Skeletal muscle cell (primary cell): ENCODE data around the gene LINGO3.

ENCODE experiments used
- DNase-seq: peaks from one replicate; pipeline ENCODE4 v3.0.0-alpha.2; 2010; ENCODE audit warnings: low read depth
- H3K4me3 ChIP-seq: 2 replicates; pipeline ENCODE4 v1.5.1; 2011; ENCODE audit warnings: low read depth, mild to moderate bottlenecking, control low read depth, low read length, moderate library complexity

Gene LINGO3

GRCh38 chr19:2271234-2272103 lies 36.5 kb downstream of the LINGO3 start:
- H3K4me3 ChIP-seq, result peak overlapping the region; percentile 84
- DNase-seq, result no peak

- peak overlapping the region; percentile 84 for H3K4me3 ChIP-seq
- DNase-seq, result peak; percentile 66
Observed at GRCh38 chr19:2270423-2271233, 37.3 kb downstream of the LINGO3 start.

- DNase-seq, result no peak
- H3K4me3 ChIP-seq, result peak overlapping the region; percentile 84
Observed at GRCh38 chr19:2270157-2270422, 37.9 kb downstream of the LINGO3 start.

DNA sequence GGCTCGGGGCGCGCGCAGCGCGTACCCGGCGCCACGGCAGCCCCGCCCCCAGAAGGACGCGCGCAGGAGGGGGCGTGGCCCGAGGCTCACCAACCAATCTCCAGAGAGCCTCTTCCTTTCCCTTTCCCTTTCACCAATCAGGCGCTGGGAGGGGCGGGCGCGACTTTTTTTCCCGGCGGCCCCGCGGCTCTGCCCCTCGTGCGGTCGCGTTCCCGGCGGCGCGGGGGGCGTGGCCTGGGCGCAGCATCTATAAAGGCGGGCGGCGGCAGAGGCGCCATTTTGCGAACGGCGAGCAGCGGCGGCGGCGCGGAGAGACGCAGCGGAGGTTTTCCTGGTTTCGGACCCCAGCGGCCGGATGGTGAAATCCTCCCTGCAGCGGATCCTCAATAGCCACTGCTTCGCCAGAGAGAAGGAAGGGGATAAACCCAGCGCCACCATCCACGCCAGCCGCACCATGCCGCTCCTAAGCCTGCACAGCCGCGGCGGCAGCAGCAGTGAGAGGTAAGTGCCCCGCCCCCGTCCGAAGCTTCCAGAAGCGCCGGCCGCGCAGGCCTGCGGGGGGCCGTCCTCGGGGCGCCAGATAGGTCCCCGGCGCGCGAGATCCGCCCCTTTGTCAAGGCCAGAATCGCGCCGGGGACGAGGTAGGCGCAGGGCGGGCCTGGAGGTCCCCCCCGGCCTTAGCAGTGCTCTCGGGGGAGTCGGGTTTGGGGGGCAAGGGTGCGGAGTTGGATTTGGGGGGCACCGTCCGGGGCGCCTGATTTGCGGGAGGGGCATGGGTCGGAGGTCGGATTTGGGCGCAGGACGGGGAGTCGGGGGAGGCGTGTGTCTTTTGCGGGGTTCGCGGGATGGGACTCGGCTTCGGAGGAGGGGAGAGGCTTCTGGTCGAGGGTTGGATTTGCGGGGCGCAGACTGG lies 38.5 kb downstream of the LINGO3 start:
- H3K4me3 ChIP-seq, result peak overlapping the region; percentile 84
- peak; percentile 82 for DNase-seq

GRCh38 chr19:2268861-2269243 lies 39.1 kb downstream of the LINGO3 start:
- no peak for DNase-seq
- H3K4me3 ChIP-seq, result peak overlapping the region; percentile 84

DNA sequence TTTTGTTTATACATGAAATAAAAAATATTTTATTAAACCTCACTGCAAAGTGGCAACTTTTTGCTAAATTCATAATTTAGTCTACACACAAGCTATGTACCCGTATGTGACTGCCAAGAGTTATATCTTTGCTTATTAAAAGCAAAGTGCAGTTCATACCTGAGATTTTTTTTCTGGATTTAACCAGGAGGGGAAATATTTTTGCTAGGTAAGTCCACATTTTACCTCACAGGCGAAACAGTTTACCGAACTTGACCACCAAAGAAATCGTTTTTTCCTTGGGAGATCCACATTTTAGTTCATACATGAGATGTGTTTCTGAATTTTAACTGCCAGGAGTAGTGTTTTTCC lies 39.5 kb downstream of the LINGO3 start:
- H3K4me3 ChIP-seq, result peak overlapping the region; percentile 84
- no peak for DNase-seq

DNA sequence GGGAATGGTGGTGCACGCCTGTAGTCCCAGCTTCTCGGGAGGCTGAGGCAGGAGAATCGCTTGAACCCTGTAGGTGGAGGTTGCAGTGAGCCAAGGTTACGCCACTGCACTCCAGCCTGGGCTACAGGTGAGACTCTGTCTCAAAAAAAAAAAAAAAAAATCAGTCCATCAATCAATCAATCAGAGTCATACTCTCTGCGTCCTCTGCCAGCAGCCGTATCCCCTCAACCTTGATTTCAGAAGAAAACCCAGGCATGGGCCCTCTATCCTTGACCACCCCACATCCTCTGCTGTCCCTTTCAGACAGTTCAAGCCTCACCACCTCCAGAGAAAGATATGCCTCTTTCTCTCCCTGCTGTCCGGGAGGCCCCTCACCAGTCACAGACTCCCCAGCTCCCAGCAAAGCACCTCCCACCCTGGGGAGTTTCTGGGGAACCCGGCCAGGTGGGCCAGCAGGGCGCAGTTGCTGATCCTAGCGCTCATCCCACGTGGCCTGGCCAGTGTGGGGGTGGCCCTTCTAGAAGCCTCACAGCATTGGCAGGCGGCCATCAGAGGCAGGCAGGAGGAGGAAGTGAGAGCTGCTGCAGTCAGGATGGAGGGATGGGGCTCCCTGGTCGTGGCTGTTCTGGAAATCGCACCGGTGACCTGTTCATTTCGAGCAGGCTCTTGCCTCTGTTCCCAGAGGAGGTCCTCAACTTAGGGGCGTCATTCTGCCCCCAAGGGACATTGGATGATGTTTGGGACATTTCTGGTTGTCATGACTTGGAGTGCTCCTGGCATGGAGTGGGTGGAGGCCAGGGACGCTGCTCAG lies 41.6 kb downstream of the LINGO3 start:
- no peak overlapping the region for H3K4me3 ChIP-seq
- DNase-seq, result no peak

GRCh38 chr19:2261438-2262172 lies 46.3 kb downstream of the LINGO3 start:
- DNase-seq, result no peak
- H3K4me3 ChIP-seq, result no peak overlapping the region

DNA sequence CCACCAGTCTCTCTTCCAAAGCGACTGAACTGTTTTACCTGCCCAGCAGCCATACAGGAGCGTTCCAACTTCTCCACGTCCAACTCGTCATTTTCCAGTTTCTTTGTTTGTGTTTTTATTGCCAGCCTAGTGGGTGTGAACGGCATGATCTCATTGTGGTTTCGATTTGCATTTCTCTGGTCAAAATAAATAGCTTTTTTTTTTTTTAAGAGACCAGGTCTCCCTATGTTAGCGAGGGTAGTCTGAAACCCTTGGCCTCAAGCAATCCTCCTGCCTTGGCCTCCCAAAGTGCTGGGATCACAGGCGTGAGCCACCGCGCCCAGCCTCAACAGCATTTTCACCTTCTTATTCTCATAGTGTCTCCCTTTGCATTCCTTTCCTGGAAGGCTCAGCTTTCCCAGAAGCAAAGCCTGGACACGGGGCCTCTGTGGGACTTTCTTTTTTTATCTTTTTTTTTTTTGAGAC lies 47.6 kb downstream of the LINGO3 start:
- H3K4me3 ChIP-seq, result no peak overlapping the region
- DNase-seq, result no peak

- no peak for DNase-seq
- no peak overlapping the region for H3K4me3 ChIP-seq
Observed at GRCh38 chr19:2259336-2259735, 48.6 kb downstream of the LINGO3 start.
